K562 (cell line): ENCODE results near the gene BNC2.

Experiments used
- CTCF ChIP-seq, 3 experiments: IDR thresholded peaks in 2 of 3; conservative IDR thresholded peaks in 1 of 3; 2 replicates each; pipeline ENCODE4 v1.5.1; 2011 to 2012; ENCODE audit warnings: low read length in 3 of 3, mild to moderate bottlenecking in 3 of 3, control low read depth in 2 of 3, improper control_type of control experiment in 1 of 3, inconsistent platforms in 1 of 3, low read depth in 1 of 3, mixed read lengths in 1 of 3, moderate library complexity in 1 of 3; ENCODE audit not compliant: insufficient read depth in 2 of 3
- PCBP2 ChIP-seq: fragments of 200-400 bp; formaldehyde crosslinking; IDR thresholded peaks from 2 replicates; pipeline ENCODE4 v1.6.1; 2018; ENCODE audit warnings: low read length, low read depth, mild to moderate bottlenecking, moderate library complexity; ENCODE audit not compliant: poor library complexity, severe bottlenecking
- SNRNP70 ChIP-seq: fragments of 200-400 bp; formaldehyde crosslinking; optimal IDR thresholded peaks from 2 replicates; pipeline ENCODE3; 2017; ENCODE audit warnings: low read depth, low read length
- ZNF518B ChIP-seq: fragments of 250-450 bp; sonication (Bioruptor Pico); IDR thresholded peaks from 2 replicates; pipeline ENCODE4 v1.5.0; 2021; ENCODE audit warnings: mild to moderate bottlenecking, moderate library complexity
- ZNF76 ChIP-seq: fragments of 250-450 bp; sonication (Bioruptor Pico); IDR thresholded peaks from 2 replicates; pipeline ENCODE4 v1.4.0; 2020; ENCODE audit warnings: mild to moderate bottlenecking, moderate library complexity, borderline replicate concordance
- TF ChIP-seq, protein P1 (sequence below): sonication (generic); formaldehyde crosslinking; IDR thresholded peaks from 2 replicates; pipeline ENCODE4 v1.8.0; 2022; ENCODE audit warnings: mild to moderate bottlenecking, missing genetic modification reagents

DNA sequence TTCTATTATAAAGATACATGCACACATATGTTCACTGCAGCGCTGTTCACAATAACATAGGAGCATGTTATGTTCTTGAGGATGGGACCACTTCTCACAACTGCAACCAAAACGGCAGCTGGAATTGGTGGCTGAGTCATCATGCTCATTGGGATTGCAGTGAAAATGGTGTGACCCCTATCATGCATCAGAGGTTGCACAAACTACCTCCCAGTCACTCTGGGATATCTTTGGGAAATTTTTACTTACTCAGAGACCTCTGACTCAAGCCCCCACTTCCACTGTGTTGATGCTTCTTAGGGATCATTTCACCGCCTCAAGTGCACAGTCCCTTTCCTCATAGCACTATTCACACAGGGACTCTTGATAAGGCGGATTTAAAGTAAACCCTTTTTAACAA is 474.1 kb downstream of the BNC2 start:
- TF ChIP-seq PCBP2 (no peak), CTCF (IDR thresholded peaks at IDR 0.05 in 2 of 3, conservative IDR thresholded peaks at IDR 0.05 in 1 of 3; ENCODE audit: insufficient read depth in 2 of 3, low read depth in 1 of 3, low read length in 3 of 3) (no peak), SNRNP70 (no peak), ZNF518B (CRISPR knock-in tag) (no peak), ZNF76 (CRISPR knock-in tag) (no peak)
- TF ChIP-seq, protein P1, sequence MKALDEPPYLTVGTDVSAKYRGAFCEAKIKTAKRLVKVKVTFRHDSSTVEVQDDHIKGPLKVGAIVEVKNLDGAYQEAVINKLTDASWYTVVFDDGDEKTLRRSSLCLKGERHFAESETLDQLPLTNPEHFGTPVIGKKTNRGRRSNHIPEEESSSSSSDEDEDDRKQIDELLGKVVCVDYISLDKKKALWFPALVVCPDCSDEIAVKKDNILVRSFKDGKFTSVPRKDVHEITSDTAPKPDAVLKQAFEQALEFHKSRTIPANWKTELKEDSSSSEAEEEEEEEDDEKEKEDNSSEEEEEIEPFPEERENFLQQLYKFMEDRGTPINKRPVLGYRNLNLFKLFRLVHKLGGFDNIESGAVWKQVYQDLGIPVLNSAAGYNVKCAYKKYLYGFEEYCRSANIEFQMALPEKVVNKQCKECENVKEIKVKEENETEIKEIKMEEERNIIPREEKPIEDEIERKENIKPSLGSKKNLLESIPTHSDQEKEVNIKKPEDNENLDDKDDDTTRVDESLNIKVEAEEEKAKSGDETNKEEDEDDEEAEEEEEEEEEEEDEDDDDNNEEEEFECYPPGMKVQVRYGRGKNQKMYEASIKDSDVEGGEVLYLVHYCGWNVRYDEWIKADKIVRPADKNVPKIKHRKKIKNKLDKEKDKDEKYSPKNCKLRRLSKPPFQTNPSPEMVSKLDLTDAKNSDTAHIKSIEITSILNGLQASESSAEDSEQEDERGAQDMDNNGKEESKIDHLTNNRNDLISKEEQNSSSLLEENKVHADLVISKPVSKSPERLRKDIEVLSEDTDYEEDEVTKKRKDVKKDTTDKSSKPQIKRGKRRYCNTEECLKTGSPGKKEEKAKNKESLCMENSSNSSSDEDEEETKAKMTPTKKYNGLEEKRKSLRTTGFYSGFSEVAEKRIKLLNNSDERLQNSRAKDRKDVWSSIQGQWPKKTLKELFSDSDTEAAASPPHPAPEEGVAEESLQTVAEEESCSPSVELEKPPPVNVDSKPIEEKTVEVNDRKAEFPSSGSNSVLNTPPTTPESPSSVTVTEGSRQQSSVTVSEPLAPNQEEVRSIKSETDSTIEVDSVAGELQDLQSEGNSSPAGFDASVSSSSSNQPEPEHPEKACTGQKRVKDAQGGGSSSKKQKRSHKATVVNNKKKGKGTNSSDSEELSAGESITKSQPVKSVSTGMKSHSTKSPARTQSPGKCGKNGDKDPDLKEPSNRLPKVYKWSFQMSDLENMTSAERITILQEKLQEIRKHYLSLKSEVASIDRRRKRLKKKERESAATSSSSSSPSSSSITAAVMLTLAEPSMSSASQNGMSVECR (CRISPR knock-in tag): no peak
